ENCODE results near the gene ARL15. TPM values are rescaled to one million over a fixed set of nuclear protein-coding genes. Genes with fewer than 3 reads are reported as not detected.

The ARL15 gene
- total and polyA plus RNA-seq, 9 of the 15 experiments (the other 6 are each of a cell fraction or from before 2014, with no cell fraction given), result 18.5 to 80.4 (median 57.0) TPM

- no TSS peak for BruUV-seq (replicated peaks)
- TF ChIP-seq CREB3L1 (IDR thresholded peaks at IDR 0.05; ENCODE audit: borderline replicate concordance, low read depth) (no peak), ZNF740 (CRISPR knock-in tag; IDR thresholded peaks at IDR 0.05) (no peak), ZNF740 (tag; IDR thresholded peaks at IDR 0.05) (no peak), CREM (IDR thresholded peaks at IDR 0.05; ENCODE audit: low read depth) (no peak), LARP7 (IDR thresholded peaks at IDR 0.05) (no peak), ASH1L (IDR thresholded peaks at IDR 0.05; ENCODE audit: borderline replicate concordance, low read depth, partially characterized antibody) (no peak), ZBTB9 (CRISPR knock-in tag; IDR thresholded peaks at IDR 0.05) (no peak), WHSC1 (IDR thresholded peaks at IDR 0.05; ENCODE audit: low read length) (no peak), U2AF2 (optimal IDR thresholded peaks at IDR 0.05; ENCODE audit: low read depth, low read length) (no peak), PYGO2 (tag; IDR thresholded peaks at IDR 0.05) (no peak), RHOXF2B (CRISPR knock-in tag; conservative IDR thresholded peaks at IDR 0.05) (no peak), KLF16 (IDR thresholded peaks at IDR 0.05) (no peak), ELK1 (CRISPR knock-in tag; IDR thresholded peaks at IDR 0.05) (no peak), KAT7 (CRISPR knock-in tag; IDR thresholded peaks at IDR 0.05; ENCODE audit: borderline replicate concordance) (no peak)
- in situ Hi-C loops (cut with MboI) (loop anchor here (25.0 kb wide), 1 partner anchor 620 kb away; no protein-coding TSS in a partner anchor), intact Hi-C loops (cut with micrococcal nuclease) (loop anchor here (5.0 to 10.0 kb wide), 2 partner anchors 180 to 603 kb away; no protein-coding TSS in a partner anchor)
- peaks cover 88% of the 10 kb centered on the region for H3K79me2 ChIP-seq (ENCODE audit: control insufficient read depth, insufficient read depth, low read length)
- H2AFZ ChIP-seq (ENCODE audit: low read depth, low read length), result no peak overlapping the region
- CTCF ChIA-PET (ENCODE audit: low intra/inter-chr PET ratio), result no interaction called here
- H3K27ac ChIP-seq (ENCODE audit: extremely low read depth, low read depth, low read length), result no peak overlapping the region
- H3K9ac ChIP-seq (ENCODE audit: insufficient read depth in 1 of 2, low read depth in 2 of 2, low read length in 2 of 2), result no peak overlapping the region
- H3K9me1 ChIP-seq (ENCODE audit: control insufficient read depth, insufficient read depth, low read length), result no peaks in the 10 kb centered on the region
- DNase-seq (ENCODE audit: extremely low read depth in 1 of 4, low spot score in 3 of 4) (no peak), FAIRE-seq (no peak), ATAC-seq (no peak)
- H3K4me1 ChIP-seq (replicated peaks in 1 of 2; ENCODE audit: control insufficient read depth in 2 of 2, insufficient read depth in 2 of 2, low read length in 2 of 2), result peaks cover 0 to 6% of the 10 kb centered on the region in 2 experiments; a peak in 3 of 5 replicates
- no peak overlapping the region for H3K4me3 ChIP-seq
- no peak overlapping the region for H3K4me2 ChIP-seq (ENCODE audit: insufficient read depth, low read length)
- POLR2A ChIA-PET, result no interaction called here
- H3K9me3 ChIP-seq (replicated peaks; ENCODE audit: control insufficient read depth, insufficient read depth, low read depth, low read length), result no peaks in the 10 kb centered on the region
- no peaks in the 10 kb centered on the region for H4K20me1 ChIP-seq (replicated peaks; ENCODE audit: control insufficient read depth, insufficient read depth, low read length)
- 97% methylated on average over 5 of the region's 5 CpGs for WGBS (ENCODE audit: insufficient coverage, low coverage, missing lambda C conversion rate)
- H3K36me3 ChIP-seq (ENCODE audit: control insufficient read depth, insufficient read depth, low read length), result peaks cover 9% of the 10 kb centered on the region; the same call in 2 of the 3 replicates
- no peaks in the 10 kb centered on the region for H3K27me3 ChIP-seq (ENCODE audit: control insufficient read depth in 2 of 2, insufficient read depth in 2 of 2, low read length in 2 of 2)
Measured at GRCh38 chr5:54242297-54242696, 68.1 kb downstream of the ARL15 start.

All from K562 (cell line).